AG04449 (cell line): ENCODE results near the gene SLC44A5.

Source experiments
- CTCF ChIA-PET: fragments of 350-600 bp; formaldehyde crosslinking; extraction: SDS; loops from one replicate; lab custom pipeline; 2021; ENCODE audit warnings: antibody characterized with exemption; lab: Yijun Ruan, JAX
- POLR2A ChIA-PET: fragments of 400-600, 350-600 bp; formaldehyde crosslinking; extraction: SDS; loops from one replicate; lab custom pipeline; 2020; ENCODE audit warnings: antibody characterized with exemption, inconsistent platforms; lab: Yijun Ruan, JAX
- DNase-seq: peaks from one replicate; pipeline ENCODE4 v3.0.0-alpha.2; 2010; ENCODE audit warnings: low read depth, low spot score
- H3K4me3 ChIP-seq: 2 replicates; pipeline ENCODE4 v1.5.1; 2011; ENCODE audit warnings: low read depth, mild to moderate bottlenecking, control low read depth, low read length
- TF ChIP-seq, protein P1 (sequence below): IDR thresholded peaks from one replicate; pipeline ENCODE4 v1.5.1; 2011; ENCODE audit warnings: mild to moderate bottlenecking, moderate library complexity, low read length, control low read depth, inconsistent platforms; ENCODE audit not compliant: insufficient read depth; ENCODE audit errors: missing control alignments

Gene SLC44A5

DNA sequence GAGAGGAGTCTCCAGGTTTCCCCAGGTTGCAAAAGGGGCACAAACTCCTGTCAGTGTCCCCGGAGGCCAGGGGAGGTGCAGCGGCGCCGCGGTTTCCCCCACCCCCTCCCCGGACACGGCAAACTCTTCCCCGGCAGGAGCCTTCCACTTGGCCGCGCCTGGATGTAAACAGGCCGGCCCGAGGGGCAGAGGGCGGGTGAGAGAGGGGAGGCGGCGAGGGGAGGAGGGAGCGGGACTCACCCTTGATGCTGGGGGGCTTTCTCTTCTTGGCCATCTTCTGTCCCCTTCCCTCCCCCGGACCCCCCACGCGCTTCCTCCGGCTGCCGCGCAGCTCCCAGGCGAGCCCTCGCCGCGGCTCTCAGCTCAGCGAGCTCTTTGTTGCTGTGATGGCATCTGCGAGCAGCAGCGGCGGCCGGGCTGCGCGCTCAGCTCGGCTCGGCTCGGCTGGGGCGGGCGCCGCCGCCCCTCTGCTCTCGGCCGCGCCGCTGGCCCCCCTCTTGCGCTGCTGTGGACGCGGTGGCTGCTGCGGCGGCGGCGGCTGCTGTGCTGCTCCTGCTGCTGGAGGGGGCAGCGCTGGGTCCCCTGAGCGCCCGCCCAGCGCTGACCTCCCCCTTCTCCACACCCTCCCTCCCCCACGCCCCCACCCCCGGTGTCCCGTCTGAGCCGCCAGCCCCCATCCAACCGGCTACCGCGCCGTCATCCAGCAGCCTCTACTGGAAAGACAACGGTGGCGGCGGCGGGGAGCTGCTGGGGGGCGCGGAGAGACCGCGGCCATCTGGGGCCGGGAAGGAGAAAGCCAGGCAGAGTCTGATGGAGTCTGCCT lies 4.9 kb upstream of the SLC44A5 start:
- H3K4me3 ChIP-seq: peak overlapping the region; percentile 55
- TF ChIP-seq, protein P1, sequence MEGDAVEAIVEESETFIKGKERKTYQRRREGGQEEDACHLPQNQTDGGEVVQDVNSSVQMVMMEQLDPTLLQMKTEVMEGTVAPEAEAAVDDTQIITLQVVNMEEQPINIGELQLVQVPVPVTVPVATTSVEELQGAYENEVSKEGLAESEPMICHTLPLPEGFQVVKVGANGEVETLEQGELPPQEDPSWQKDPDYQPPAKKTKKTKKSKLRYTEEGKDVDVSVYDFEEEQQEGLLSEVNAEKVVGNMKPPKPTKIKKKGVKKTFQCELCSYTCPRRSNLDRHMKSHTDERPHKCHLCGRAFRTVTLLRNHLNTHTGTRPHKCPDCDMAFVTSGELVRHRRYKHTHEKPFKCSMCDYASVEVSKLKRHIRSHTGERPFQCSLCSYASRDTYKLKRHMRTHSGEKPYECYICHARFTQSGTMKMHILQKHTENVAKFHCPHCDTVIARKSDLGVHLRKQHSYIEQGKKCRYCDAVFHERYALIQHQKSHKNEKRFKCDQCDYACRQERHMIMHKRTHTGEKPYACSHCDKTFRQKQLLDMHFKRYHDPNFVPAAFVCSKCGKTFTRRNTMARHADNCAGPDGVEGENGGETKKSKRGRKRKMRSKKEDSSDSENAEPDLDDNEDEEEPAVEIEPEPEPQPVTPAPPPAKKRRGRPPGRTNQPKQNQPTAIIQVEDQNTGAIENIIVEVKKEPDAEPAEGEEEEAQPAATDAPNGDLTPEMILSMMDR: no peak
- CTCF ChIA-PET: interaction anchor here (1.2 to 1.9 kb wide), 2 partner anchors 8 to 350 kb away, joined by 3 to 4 read pairs; no protein-coding TSS in a partner anchor

DNA sequence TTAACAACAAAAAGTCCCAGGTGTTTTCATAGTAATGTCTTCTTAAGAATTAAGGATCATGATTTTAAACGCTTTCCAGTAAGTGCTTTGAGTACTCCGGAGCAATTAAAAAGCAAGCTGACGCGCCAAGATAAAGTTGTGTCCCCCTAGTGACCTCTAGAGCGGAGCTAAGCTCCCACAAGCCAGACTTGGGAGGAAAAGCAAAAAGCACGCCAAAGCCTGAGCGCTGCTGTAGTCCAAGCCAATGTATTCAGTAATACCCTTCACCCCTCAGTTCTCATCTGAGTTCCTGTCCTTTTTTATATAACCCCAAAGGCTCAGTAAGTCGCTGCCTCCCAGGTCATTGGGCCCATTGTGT lies 3.5 kb upstream of the SLC44A5 start:
- TF ChIP-seq, protein P1: no peak
- POLR2A ChIA-PET: no interaction called here
- H3K4me3 ChIP-seq: no peak overlapping the region
- no peak for DNase-seq
- CTCF ChIA-PET: interaction anchor here (1.2 kb wide), 1 partner anchor 10 kb away, joined by 3 read pairs; no protein-coding TSS in a partner anchor

More for the DNA sequence above, 4.9 kb upstream of the SLC44A5 start:
- POLR2A ChIA-PET: no interaction called here
- DNase-seq: no peak

DNA sequence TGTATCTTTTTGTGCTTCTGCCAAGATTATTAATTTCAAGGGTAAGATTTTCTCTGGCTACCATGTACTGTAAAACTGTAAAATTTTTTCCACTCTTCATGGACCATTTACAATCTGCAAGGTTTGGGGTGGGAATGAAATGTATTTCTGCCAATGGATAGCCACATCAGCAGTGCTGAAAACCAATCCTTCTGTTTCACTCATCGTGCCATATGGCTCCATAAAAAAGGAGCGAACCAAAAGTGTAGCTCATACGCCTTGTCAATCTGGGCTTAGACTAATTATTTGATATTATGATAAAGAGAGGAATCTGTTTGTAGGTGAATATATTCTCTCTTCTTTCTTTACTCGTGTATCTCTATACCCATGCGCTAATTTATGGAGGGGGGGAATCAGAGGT lies 3.0 kb upstream of the SLC44A5 start:
- CTCF ChIA-PET: no interaction called here
- TF ChIP-seq, protein P1: no peak
- no peak for DNase-seq
- H3K4me3 ChIP-seq: no peak overlapping the region
- POLR2A ChIA-PET: no interaction called here

DNA sequence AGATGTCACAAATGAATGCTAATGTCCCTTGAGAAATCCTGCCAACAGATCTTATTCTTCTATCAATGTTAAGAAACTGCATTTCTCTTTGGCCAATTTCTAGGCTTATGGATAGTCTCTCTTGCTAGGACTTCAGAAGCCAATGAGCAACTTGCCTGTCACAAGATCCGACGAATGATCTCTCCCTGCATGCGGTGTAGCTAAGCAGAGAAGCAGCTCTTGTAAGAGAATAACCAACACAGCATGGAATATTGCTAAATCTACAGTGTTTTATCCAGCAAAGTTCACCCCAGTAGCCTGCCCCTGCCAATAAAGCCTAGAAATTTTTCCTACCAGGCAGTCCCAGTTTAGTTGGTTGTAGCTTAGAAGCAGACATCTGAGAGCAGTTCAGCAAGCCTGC lies 2.1 kb upstream of the SLC44A5 start:
- ChIA-PET CTCF (no interaction called here), POLR2A (no interaction called here)
- TF ChIP-seq, protein P1: no peak
- no peak for DNase-seq
- H3K4me3 ChIP-seq: no peak overlapping the region

DNA sequence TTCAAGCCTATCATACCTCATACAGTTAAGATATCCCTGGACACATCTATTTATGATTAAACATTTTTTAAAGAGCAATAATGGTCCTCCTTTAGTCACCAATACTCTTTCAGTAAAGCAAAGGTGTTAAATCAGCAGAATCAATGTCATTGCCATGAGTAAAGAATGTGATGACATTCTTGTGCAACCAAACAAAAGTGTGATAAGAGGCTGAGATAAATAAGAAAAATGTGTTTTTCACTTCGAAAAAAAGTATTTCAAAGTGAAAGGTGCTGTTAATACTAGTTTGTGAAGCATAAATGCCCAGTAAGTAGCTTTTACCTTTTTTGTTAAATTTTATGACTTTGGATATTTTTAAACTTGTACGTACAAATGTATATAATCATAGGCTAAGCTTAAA lies 8.4 kb downstream of the SLC44A5 start:
- TF ChIP-seq, protein P1: no peak
- no peak for DNase-seq
- ChIA-PET CTCF (no interaction called here), POLR2A (no interaction called here)
- no peak overlapping the region for H3K4me3 ChIP-seq

DNA sequence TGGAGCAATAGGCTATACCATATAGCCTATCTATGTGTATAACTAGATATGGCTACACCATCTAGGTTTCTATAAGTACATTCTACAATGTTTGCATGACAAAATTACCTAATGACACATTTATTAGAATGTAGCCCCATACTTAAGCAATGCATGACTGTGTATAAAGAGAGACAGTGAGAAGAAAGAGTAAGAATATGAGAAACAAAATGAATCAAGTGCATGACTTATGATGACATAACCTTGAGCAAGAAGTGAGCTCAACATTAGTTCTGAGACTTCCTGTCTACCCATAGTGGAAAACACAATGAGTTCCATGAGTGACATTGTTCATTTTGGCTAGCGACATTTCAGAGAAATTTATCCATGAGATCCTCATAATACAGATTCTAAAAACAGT lies 10.1 kb downstream of the SLC44A5 start:
- no peak overlapping the region for H3K4me3 ChIP-seq
- ChIA-PET CTCF (no interaction called here), POLR2A (no interaction called here)
- DNase-seq: no peak
- TF ChIP-seq, protein P1: no peak
